HepG2 (cell line): ENCODE data around the gene UBQLN2. TPM values are rescaled to one million over a fixed set of nuclear protein-coding genes. Genes with fewer than 3 reads are reported as not detected.

ENCODE experiments used
- ATF7 ChIP-seq, 2 experiments: fragments of 450-650 bp in 1 of 2; sonication (generic) in 1 of 2; formaldehyde crosslinking in 1 of 2; IDR thresholded peaks; 2 replicates each; pipeline versions ENCODE4 v1.4.0 to v1.6.1; 2016 to 2020; ENCODE audit warnings: antibody characterized with exemption in 1 of 2, mild to moderate bottlenecking in 1 of 2, missing genetic modification reagents in 1 of 2
- FIP1L1 ChIP-seq: fragments of 200-400 bp; formaldehyde crosslinking; IDR thresholded peaks from 2 replicates; pipeline ENCODE4 v1.6.1; 2018; ENCODE audit warnings: low read depth, mild to moderate bottlenecking, low read length, moderate library complexity, borderline replicate concordance; ENCODE audit not compliant: insufficient read depth
- GABPA ChIP-seq, 2 experiments: IDR thresholded peaks; 2 replicates each; pipeline ENCODE4 v1.6.1; 2011 to 2016; ENCODE audit warnings: low read depth in 2 of 2, low read length in 1 of 2, missing biosample characterization in 1 of 2, missing genetic modification characterization in 1 of 2
- GABPB1 ChIP-seq: IDR thresholded peaks from 2 replicates; pipeline ENCODE4 v1.6.1; 2016; ENCODE audit warnings: mild to moderate bottlenecking, missing genetic modification reagents, moderate library complexity, missing compliant biosample characterization
- GLI4 ChIP-seq: sonication (generic); formaldehyde crosslinking; IDR thresholded peaks from 2 replicates; pipeline ENCODE4 v1.5.1; 2020; ENCODE audit warnings: missing genetic modification reagents, mild to moderate bottlenecking, moderate library complexity, borderline replicate concordance
- HIC2 ChIP-seq: sonication (generic); formaldehyde crosslinking; IDR thresholded peaks from 2 replicates; pipeline ENCODE4 v1.9.0; 2022; ENCODE audit warnings: low read depth, missing genetic modification reagents
- IKZF4 ChIP-seq: sonication (generic); formaldehyde crosslinking; IDR thresholded peaks from 2 replicates; pipeline ENCODE4 v1.5.1; 2020; ENCODE audit warnings: borderline replicate concordance, mild to moderate bottlenecking, low read depth, missing genetic modification reagents; ENCODE audit errors: not compliant biosample characterization
- KDM5A ChIP-seq: fragments of 200-600 bp; sonication (generic); IDR thresholded peaks from 2 replicates; pipeline ENCODE4 v1.7.0; 2018; ENCODE audit warnings: antibody characterized with exemption, mild to moderate bottlenecking, low read length, borderline replicate concordance
- SMARCE1 ChIP-seq: fragments of 450-650 bp; IDR thresholded peaks from 2 replicates; pipeline ENCODE4 v1.6.1; 2017; ENCODE audit warnings: borderline replicate concordance
- ZFP36L1 ChIP-seq: sonication (generic); formaldehyde crosslinking; IDR thresholded peaks from 2 replicates; pipeline ENCODE4 v1.8.0; 2022; ENCODE audit warnings: mild to moderate bottlenecking, missing genetic modification reagents, moderate library complexity
- ZNF230 ChIP-seq: sonication (generic); formaldehyde crosslinking; IDR thresholded peaks from 2 replicates; pipeline ENCODE4 v1.4.0; 2020; ENCODE audit warnings: mild to moderate bottlenecking, missing genetic modification reagents
- ZNF253 ChIP-seq: sonication (generic); formaldehyde crosslinking; IDR thresholded peaks from 2 replicates; pipeline ENCODE4 v1.8.0; 2022; ENCODE audit warnings: mild to moderate bottlenecking, missing genetic modification reagents, borderline replicate concordance
- ZNF275 ChIP-seq: sonication (generic); formaldehyde crosslinking; IDR thresholded peaks from 2 replicates; pipeline ENCODE4 v1.8.0; 2022; ENCODE audit warnings: missing genetic modification reagents, mild to moderate bottlenecking, inconsistent platforms, borderline replicate concordance
- ZNF331 ChIP-seq: sonication (generic); formaldehyde crosslinking; IDR thresholded peaks from 2 replicates; pipeline ENCODE4 v1.4.0; 2020; ENCODE audit warnings: missing genetic modification reagents
- ZNF572 ChIP-seq: sonication (generic); formaldehyde crosslinking; IDR thresholded peaks from 2 replicates; pipeline ENCODE4 v1.5.1; 2020; ENCODE audit warnings: mild to moderate bottlenecking, missing genetic modification reagents
- ZNF644 ChIP-seq: IDR thresholded peaks from 2 replicates; pipeline ENCODE4 v1.6.1; 2016; ENCODE audit warnings: low read depth
- ZNF749 ChIP-seq: sonication (generic); formaldehyde crosslinking; IDR thresholded peaks from 2 replicates; pipeline ENCODE4 v1.8.0; 2022; ENCODE audit warnings: mild to moderate bottlenecking, missing genetic modification reagents, moderate library complexity, borderline replicate concordance
- ZSCAN9 ChIP-seq: IDR thresholded peaks from 2 replicates; pipeline ENCODE4 v1.6.1; 2016; ENCODE audit warnings: borderline replicate concordance
- polyA plus RNA-seq, 8 experiments: library from polyadenylated mRNA; depleted of rRNA in 3 of 8; stranded (reverse) in 7 of 8; unstranded in 1 of 8; fragments of >200 nt; fragmentation: Illumina TruSeq in 4 of 8; extraction: Trizol in 4 of 8; gene quantifications; 2 replicates each; pipeline versions ENCODE4 v1.2.1 to v1.2.3, GENCODE V29; 2011 to 2016; ENCODE audit warnings: low read depth in 4 of 8, missing spikeins in 1 of 8, mixed read lengths in 1 of 8; ENCODE audit not compliant: insufficient read depth in 1 of 8
- total RNA-seq, 5 experiments: library from RNA; depleted of rRNA; stranded (reverse); fragments of >200 nt; fragmentation: Illumina TruSeq; extraction: Trizol; gene quantifications; 2 replicates each; pipeline ENCODE4 v1.2.3, GENCODE V29; 2016; ENCODE audit warnings: low read depth in 1 of 5
- TF ChIP-seq, protein P1 (sequence below): sonication (generic); formaldehyde crosslinking; IDR thresholded peaks from 2 replicates; pipeline ENCODE4 v1.4.0; 2020; ENCODE audit warnings: missing genetic modification reagents
- TF ChIP-seq, protein P2 (sequence below), 2 experiments: IDR thresholded peaks; 2 replicates each; pipeline ENCODE4 v1.6.1; 2011 to 2012; ENCODE audit warnings: low read length in 2 of 2, borderline replicate concordance in 1 of 2, low read depth in 1 of 2, mild to moderate bottlenecking in 1 of 2, moderate library complexity in 1 of 2
- TF ChIP-seq, protein P3 (sequence below): IDR thresholded peaks from 2 replicates; pipeline ENCODE4 v1.6.1; 2016

UBQLN2 gene
- total and polyA plus RNA-seq, 2 of the 13 experiments (the other 11 are each of a cell fraction or from before 2014, with no cell fraction given): 4.1 to 7.2 TPM

DNA sequence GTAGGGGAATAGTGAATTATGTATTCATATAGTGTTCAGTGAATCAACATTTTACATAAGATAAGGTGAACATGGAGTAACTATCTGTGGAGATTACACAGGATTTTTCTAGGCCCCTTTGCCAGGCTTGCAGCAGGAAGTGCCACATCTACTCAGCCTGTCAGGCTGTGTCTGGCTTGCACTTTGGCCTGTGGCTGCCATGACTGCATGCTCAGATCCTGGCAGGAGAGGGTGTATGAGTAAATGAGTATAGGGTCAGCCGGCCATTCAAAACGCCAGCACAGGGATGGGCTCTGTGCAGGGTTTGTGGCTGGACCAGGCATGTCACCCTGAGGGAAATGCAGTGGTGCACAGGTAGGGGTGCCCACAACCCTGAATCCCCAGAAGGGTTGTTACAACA lies 51.9 kb downstream of the UBQLN2 start (continued):
- TF ChIP-seq ZNF275 (CRISPR knock-in tag) (no peak), KDM5A (no peak), HIC2 (CRISPR knock-in tag) (no peak), GLI4 (no peak), ZNF230 (CRISPR knock-in tag) (no peak), ZNF749 (CRISPR knock-in tag) (no peak), GABPA (IDR thresholded peaks at IDR 0.05; ENCODE audit: low read depth, low read length) (no peak), GABPA (CRISPR knock-in tag; IDR thresholded peaks at IDR 0.05; ENCODE audit: low read depth) (peak; percentile 35; the same call in 1 of the 2 replicates), ZNF644 (CRISPR knock-in tag) (peak; percentile 74), IKZF4 (CRISPR knock-in tag) (no peak), ZNF572 (CRISPR knock-in tag) (no peak), GABPB1 (CRISPR knock-in tag) (peak; percentile 27; the same call in 1 of the 2 replicates), ZNF331 (CRISPR knock-in tag) (no peak), ZNF253 (CRISPR knock-in tag) (no peak), FIP1L1 (no peak), ZSCAN9 (no peak), ATF7 (IDR thresholded peaks at IDR 0.05) (no peak), ATF7 (CRISPR knock-in tag; IDR thresholded peaks at IDR 0.05) (no peak), ZFP36L1 (CRISPR knock-in tag) (no peak), SMARCE1 (no peak)
- TF ChIP-seq, protein P1, sequence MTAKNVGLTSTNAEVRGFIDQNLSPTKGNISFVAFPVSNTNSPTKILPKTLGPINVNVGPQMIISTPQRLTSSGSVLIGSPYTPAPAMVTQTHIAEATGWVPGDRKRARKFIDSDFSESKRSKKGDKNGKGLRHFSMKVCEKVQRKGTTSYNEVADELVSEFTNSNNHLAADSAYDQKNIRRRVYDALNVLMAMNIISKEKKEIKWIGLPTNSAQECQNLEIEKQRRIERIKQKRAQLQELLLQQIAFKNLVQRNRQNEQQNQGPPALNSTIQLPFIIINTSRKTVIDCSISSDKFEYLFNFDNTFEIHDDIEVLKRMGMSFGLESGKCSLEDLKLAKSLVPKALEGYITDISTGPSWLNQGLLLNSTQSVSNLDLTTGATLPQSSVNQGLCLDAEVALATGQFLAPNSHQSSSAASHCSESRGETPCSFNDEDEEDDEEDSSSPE (CRISPR knock-in tag): no peak
- TF ChIP-seq, protein P2, sequence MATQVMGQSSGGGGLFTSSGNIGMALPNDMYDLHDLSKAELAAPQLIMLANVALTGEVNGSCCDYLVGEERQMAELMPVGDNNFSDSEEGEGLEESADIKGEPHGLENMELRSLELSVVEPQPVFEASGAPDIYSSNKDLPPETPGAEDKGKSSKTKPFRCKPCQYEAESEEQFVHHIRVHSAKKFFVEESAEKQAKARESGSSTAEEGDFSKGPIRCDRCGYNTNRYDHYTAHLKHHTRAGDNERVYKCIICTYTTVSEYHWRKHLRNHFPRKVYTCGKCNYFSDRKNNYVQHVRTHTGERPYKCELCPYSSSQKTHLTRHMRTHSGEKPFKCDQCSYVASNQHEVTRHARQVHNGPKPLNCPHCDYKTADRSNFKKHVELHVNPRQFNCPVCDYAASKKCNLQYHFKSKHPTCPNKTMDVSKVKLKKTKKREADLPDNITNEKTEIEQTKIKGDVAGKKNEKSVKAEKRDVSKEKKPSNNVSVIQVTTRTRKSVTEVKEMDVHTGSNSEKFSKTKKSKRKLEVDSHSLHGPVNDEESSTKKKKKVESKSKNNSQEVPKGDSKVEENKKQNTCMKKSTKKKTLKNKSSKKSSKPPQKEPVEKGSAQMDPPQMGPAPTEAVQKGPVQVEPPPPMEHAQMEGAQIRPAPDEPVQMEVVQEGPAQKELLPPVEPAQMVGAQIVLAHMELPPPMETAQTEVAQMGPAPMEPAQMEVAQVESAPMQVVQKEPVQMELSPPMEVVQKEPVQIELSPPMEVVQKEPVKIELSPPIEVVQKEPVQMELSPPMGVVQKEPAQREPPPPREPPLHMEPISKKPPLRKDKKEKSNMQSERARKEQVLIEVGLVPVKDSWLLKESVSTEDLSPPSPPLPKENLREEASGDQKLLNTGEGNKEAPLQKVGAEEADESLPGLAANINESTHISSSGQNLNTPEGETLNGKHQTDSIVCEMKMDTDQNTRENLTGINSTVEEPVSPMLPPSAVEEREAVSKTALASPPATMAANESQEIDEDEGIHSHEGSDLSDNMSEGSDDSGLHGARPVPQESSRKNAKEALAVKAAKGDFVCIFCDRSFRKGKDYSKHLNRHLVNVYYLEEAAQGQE (IDR thresholded peaks at IDR 0.05; ENCODE audit: borderline replicate concordance in 1 of 2, low read depth in 1 of 2, low read length in 2 of 2): no peak
- TF ChIP-seq, protein P3, sequence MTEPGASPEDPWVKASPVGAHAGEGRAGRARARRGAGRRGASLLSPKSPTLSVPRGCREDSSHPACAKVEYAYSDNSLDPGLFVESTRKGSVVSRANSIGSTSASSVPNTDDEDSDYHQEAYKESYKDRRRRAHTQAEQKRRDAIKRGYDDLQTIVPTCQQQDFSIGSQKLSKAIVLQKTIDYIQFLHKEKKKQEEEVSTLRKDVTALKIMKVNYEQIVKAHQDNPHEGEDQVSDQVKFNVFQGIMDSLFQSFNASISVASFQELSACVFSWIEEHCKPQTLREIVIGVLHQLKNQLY (CRISPR knock-in tag): no peak
